Measurements from ENCODE around the gene AADACL2.
"Not testable (repeated sequence)": the region's sequence is repeated elsewhere in the genome, so short reads cannot be mapped to it uniquely, and the experiment has no call there.

The AADACL2 gene

GRCh38 chr3:151765685-151766084 is 32.0 kb downstream of the AADACL2 start:
- DNase-seq (ENCODE audit: low spot score) = no peak
- no peak for FAIRE-seq

GRCh38 chr3:151766454-151766853 is 32.7 kb downstream of the AADACL2 start:
- peak; percentile 58 for FAIRE-seq
- DNase-seq (ENCODE audit: low spot score) = peak; percentile 55

- FAIRE-seq (no peak), DNase-seq (ENCODE audit: low spot score) (no peak)
Observed at GRCh38 chr3:151768393-151768930, 34.7 kb downstream of the AADACL2 start.

- DNase-seq (ENCODE audit: low spot score) = no peak
- no peak for FAIRE-seq
Observed at GRCh38 chr3:151769175-151769574, 35.4 kb downstream of the AADACL2 start.

- DNase-seq (ENCODE audit: low spot score) (no peak), FAIRE-seq (no peak)
Observed at GRCh38 chr3:151770956-151771355, 37.2 kb downstream of the AADACL2 start.

- no peak for DNase-seq (ENCODE audit: low spot score)
- FAIRE-seq = no peak
Observed at GRCh38 chr3:151772825-151773480, 39.2 kb downstream of the AADACL2 start.

GRCh38 chr3:151774235-151774634 is 40.5 kb downstream of the AADACL2 start:
- DNase-seq (ENCODE audit: low spot score) (no peak), FAIRE-seq (no peak)

- no peak for FAIRE-seq
- DNase-seq (ENCODE audit: low spot score) = no peak
Observed at GRCh38 chr3:151774910-151775309, 41.2 kb downstream of the AADACL2 start.

GRCh38 chr3:151775314-151776258 is 41.9 kb downstream of the AADACL2 start:
- FAIRE-seq (no peak), DNase-seq (ENCODE audit: low spot score) (no peak)

- FAIRE-seq (no peak), DNase-seq (ENCODE audit: low spot score) (no peak)
Observed at GRCh38 chr3:151776259-151776740, 42.6 kb downstream of the AADACL2 start.

- FAIRE-seq = no peak
Observed at GRCh38 chr3:151777880-151778279, 44.2 kb downstream of the AADACL2 start.

GRCh38 chr3:151787626-151788025 is 53.9 kb downstream of the AADACL2 start:
- FAIRE-seq (no peak), DNase-seq (ENCODE audit: low spot score) (no peak)

More at GRCh38 chr3:151777880-151778279, 44.2 kb downstream of the AADACL2 start:
- no peak for DNase-seq (ENCODE audit: low spot score)

- FAIRE-seq = no peak
- no peak for DNase-seq (ENCODE audit: low spot score)
Observed at GRCh38 chr3:151788401-151788800, 54.7 kb downstream of the AADACL2 start.

- no peak for FAIRE-seq
Observed at GRCh38 chr3:151789853-151790463, 56.2 kb downstream of the AADACL2 start.

GRCh38 chr3:151790763-151791162 is 57.0 kb downstream of the AADACL2 start:
- not testable (repeated sequence) for DNase-seq (ENCODE audit: low spot score)

More at GRCh38 chr3:151789853-151790463, 56.2 kb downstream of the AADACL2 start:
- no peak for DNase-seq (ENCODE audit: low spot score)

GRCh38 chr3:151792411-151792810 is 58.7 kb downstream of the AADACL2 start:
- no peak for FAIRE-seq
- no peak for DNase-seq (ENCODE audit: low spot score)

More at GRCh38 chr3:151790763-151791162, 57.0 kb downstream of the AADACL2 start:
- not testable (repeated sequence) for FAIRE-seq

GRCh38 chr3:151793636-151794035 is 59.9 kb downstream of the AADACL2 start:
- FAIRE-seq = no peak

GRCh38 chr3:151794080-151794479 is 60.4 kb downstream of the AADACL2 start:
- DNase-seq (ENCODE audit: low spot score) (no peak), FAIRE-seq (no peak)

More at GRCh38 chr3:151793636-151794035, 59.9 kb downstream of the AADACL2 start:
- DNase-seq (ENCODE audit: low spot score) = no peak

GRCh38 chr3:151795276-151795675 is 61.5 kb downstream of the AADACL2 start:
- no peak for FAIRE-seq

GRCh38 chr3:151796105-151796680 is 62.5 kb downstream of the AADACL2 start:
- FAIRE-seq (no peak), DNase-seq (ENCODE audit: low spot score) (no peak)

More at GRCh38 chr3:151795276-151795675, 61.5 kb downstream of the AADACL2 start:
- peak; percentile 29 for DNase-seq (ENCODE audit: low spot score)

- peak; percentile 88 for FAIRE-seq
- DNase-seq (ENCODE audit: low spot score) = peak; percentile 79
Observed at GRCh38 chr3:151798466-151798865, 64.7 kb downstream of the AADACL2 start.

Measured in RCC 7860 (cell line).